ENCODE measurements around the gene ACP2.

Gene ACP2

DNA sequence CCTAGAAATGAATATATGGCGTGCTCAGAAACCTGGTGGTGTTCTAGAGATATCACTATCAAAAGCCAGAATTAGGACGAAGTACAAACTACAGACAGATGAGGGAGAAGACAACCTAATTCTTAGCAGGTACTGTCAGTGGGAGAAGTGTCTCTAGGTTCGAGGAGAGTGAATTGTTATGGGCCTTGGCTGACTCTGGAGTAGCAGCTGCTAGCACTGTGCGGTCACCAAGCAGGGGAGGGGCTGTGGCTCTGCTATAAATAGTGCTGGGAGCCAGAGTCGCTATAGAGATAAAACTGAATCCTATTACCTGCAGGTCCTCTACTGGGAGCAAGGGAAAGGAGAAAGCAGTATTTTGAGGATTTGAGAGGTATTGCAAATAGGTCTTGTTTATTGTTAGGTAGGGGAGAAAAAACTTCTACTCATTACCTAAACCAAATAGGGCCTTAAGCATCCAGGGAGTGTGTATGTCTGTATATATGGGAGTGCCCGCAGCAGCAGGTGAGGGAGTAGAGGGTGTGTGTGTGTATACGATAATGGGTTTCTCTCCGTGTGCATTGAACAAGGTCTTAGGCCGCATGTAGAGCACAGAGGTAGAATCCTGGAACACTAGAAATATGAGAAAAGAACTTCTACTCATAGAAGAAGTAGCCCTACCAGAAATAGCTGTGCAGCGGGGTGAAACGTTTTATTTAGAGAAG, 23.5 kb upstream of the ACP2 start (continued):
- TF ChIP-seq ZNF704 (tag by site-specific recombination; IDR thresholded peaks at IDR 0.05) (no peak), ZNF677 (tag by site-specific recombination; IDR thresholded peaks at IDR 0.05) (no peak), ZNF610 (tag by site-specific recombination; IDR thresholded peaks at IDR 0.05; ENCODE audit: borderline replicate concordance) (no peak), REST (tag by site-specific recombination; IDR thresholded peaks at IDR 0.05) (no peak), ZFP3 (tag by site-specific recombination; IDR thresholded peaks at IDR 0.05; ENCODE audit: low read depth) (no peak), ZNF529 (tag by site-specific recombination; IDR thresholded peaks at IDR 0.05; ENCODE audit: insufficient replicate concordance) (no peak), ZBTB7A (tag by site-specific recombination; IDR thresholded peaks at IDR 0.05; ENCODE audit: low read depth) (no peak), ZNF777 (tag by site-specific recombination; IDR thresholded peaks at IDR 0.05; ENCODE audit: borderline replicate concordance) (no peak), ZNF394 (tag by site-specific recombination; IDR thresholded peaks at IDR 0.05; ENCODE audit: borderline replicate concordance) (peak; percentile 15; the same call in 1 of the 2 replicates), WT1 (tag by site-specific recombination; IDR thresholded peaks at IDR 0.05) (peak; percentile 47; the same call in 1 of the 2 replicates), ZNF366 (tag by site-specific recombination; conservative IDR thresholded peaks at IDR 0.05) (no peak), ZBTB6 (tag by site-specific recombination; IDR thresholded peaks at IDR 0.05) (peak; percentile 38; the same call in 1 of the 2 replicates), ZNF670 (tag by site-specific recombination; IDR thresholded peaks at IDR 0.05; ENCODE audit: low read depth) (no peak), ZNF121 (tag by site-specific recombination; IDR thresholded peaks at IDR 0.05) (no peak), TRIM28 (IDR thresholded peaks at IDR 0.05; ENCODE audit: borderline replicate concordance, low read length) (0 out of 2 replicates have a peak, but pooled peaks have one; percentile 14), ZNF202 (tag by site-specific recombination; IDR thresholded peaks at IDR 0.05; ENCODE audit: borderline replicate concordance) (no peak), ZNF600 (tag by site-specific recombination; IDR thresholded peaks at IDR 0.05) (peak; percentile 58), KLF7 (tag by site-specific recombination; IDR thresholded peaks at IDR 0.05; ENCODE audit: borderline replicate concordance) (no peak)
- TF ChIP-seq, protein P1, sequence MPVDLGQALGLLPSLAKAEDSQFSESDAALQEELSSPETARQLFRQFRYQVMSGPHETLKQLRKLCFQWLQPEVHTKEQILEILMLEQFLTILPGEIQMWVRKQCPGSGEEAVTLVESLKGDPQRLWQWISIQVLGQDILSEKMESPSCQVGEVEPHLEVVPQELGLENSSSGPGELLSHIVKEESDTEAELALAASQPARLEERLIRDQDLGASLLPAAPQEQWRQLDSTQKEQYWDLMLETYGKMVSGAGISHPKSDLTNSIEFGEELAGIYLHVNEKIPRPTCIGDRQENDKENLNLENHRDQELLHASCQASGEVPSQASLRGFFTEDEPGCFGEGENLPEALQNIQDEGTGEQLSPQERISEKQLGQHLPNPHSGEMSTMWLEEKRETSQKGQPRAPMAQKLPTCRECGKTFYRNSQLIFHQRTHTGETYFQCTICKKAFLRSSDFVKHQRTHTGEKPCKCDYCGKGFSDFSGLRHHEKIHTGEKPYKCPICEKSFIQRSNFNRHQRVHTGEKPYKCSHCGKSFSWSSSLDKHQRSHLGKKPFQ (tag by site-specific recombination; IDR thresholded peaks at IDR 0.05): no peak
- TF ChIP-seq, protein P2, sequence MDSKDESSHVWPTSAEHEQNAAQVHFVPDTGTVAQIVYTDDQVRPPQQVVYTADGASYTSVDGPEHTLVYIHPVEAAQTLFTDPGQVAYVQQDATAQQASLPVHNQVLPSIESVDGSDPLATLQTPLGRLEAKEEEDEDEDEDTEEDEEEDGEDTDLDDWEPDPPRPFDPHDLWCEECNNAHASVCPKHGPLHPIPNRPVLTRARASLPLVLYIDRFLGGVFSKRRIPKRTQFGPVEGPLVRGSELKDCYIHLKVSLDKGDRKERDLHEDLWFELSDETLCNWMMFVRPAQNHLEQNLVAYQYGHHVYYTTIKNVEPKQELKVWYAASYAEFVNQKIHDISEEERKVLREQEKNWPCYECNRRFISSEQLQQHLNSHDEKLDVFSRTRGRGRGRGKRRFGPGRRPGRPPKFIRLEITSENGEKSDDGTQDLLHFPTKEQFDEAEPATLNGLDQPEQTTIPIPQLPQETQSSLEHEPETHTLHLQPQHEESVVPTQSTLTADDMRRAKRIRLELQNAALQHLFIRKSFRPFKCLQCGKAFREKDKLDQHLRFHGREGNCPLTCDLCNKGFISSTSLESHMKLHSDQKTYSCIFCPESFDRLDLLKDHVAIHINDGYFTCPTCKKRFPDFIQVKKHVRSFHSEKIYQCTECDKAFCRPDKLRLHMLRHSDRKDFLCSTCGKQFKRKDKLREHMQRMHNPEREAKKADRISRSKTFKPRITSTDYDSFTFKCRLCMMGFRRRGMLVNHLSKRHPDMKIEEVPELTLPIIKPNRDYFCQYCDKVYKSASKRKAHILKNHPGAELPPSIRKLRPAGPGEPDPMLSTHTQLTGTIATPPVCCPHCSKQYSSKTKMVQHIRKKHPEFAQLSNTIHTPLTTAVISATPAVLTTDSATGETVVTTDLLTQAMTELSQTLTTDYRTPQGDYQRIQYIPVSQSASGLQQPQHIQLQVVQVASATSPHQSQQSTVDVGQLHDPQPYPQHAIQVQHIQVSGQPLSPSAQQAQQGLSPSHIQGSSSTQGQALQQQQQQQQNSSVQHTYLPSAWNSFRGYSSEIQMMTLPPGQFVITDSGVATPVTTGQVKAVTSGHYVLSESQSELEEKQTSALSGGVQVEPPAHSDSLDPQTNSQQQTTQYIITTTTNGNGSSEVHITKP (tag by site-specific recombination; IDR thresholded peaks at IDR 0.05): no peak
- TF ChIP-seq, protein P3, sequence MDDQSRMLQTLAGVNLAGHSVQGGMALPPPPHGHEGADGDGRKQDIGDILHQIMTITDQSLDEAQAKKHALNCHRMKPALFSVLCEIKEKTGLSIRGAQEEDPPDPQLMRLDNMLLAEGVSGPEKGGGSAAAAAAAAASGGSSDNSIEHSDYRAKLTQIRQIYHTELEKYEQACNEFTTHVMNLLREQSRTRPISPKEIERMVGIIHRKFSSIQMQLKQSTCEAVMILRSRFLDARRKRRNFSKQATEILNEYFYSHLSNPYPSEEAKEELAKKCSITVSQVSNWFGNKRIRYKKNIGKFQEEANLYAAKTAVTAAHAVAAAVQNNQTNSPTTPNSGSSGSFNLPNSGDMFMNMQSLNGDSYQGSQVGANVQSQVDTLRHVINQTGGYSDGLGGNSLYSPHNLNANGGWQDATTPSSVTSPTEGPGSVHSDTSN (CRISPR knock-in tag; IDR thresholded peaks at IDR 0.05): no peak
- TF ChIP-seq, protein P4, sequence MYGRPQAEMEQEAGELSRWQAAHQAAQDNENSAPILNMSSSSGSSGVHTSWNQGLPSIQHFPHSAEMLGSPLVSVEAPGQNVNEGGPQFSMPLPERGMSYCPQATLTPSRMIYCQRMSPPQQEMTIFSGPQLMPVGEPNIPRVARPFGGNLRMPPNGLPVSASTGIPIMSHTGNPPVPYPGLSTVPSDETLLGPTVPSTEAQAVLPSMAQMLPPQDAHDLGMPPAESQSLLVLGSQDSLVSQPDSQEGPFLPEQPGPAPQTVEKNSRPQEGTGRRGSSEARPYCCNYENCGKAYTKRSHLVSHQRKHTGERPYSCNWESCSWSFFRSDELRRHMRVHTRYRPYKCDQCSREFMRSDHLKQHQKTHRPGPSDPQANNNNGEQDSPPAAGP (tag by site-specific recombination; IDR thresholded peaks at IDR 0.05): peak; percentile 40; the same call in 1 of the 2 replicates
